Measurements from ENCODE around the gene ZNHIT2.

ZNHIT2 gene

GRCh38 chr11:65117206-65118096 lies at the start of gene ZNHIT2:
TSS of gene ZNHIT2 (minus strand) at chr11:65117701. CDS start at chr11:65117653, 48 bp downstream.
- Histone ChIP-seq H3K27ac (peak within 1 kb of the TSS; percentile 52 to 89), H3K4me3 (peak within 1 kb of the TSS; percentile 88)
- peak; percentile 87 for TF ChIP-seq CTCF (IDR thresholded peaks at IDR 0.05)
- DNase-seq (ENCODE audit: low spot score): peak; percentile 99

- TF ChIP-seq CTCF (IDR thresholded peaks at IDR 0.05): no peak
Observed at GRCh38 chr11:65166893-65167292, 49.4 kb upstream of the ZNHIT2 start.

GRCh38 chr11:65165410-65166317 lies 48.2 kb upstream of the ZNHIT2 start:
- TF ChIP-seq CTCF (IDR thresholded peaks at IDR 0.05): no peak
- peak overlapping the region; percentile 1 for H3K4me3 ChIP-seq
- no peak overlapping the region for H3K27ac ChIP-seq
- no peak for DNase-seq (ENCODE audit: low spot score)

More at GRCh38 chr11:65166893-65167292, 49.4 kb upstream of the ZNHIT2 start:
- DNase-seq (ENCODE audit: low spot score): no peak
- no peak overlapping the region for H3K27ac ChIP-seq
- H3K4me3 ChIP-seq: no peak overlapping the region

GRCh38 chr11:65163684-65164083 lies 46.2 kb upstream of the ZNHIT2 start:
- TF ChIP-seq CTCF (IDR thresholded peaks at IDR 0.05): no peak
- H3K4me3 ChIP-seq: no peak overlapping the region
- no peak overlapping the region for H3K27ac ChIP-seq
- no peak for DNase-seq (ENCODE audit: low spot score)

DNA sequence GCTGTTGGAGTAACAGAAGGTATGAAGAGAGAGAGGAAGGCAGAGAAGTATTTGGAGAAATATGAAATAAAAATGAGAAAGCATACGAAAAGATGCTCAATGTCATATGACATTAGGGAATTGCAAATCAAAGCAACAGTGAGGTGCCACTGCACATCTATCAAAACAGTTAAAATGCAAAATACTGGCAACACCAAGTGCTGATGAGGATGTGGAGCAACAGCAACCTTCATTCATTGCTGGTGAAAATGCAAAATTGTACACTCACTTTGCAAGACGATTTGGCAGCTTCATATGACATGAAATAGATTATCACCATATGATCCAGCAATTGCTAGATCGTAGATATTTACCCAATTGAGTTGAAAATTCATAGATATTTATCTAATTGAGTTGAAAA lies 43.1 kb upstream of the ZNHIT2 start:
- DNase-seq (ENCODE audit: low spot score): no peak
- no peak overlapping the region for H3K27ac ChIP-seq
- H3K4me3 ChIP-seq: no peak overlapping the region
- TF ChIP-seq CTCF (IDR thresholded peaks at IDR 0.05): no peak

DNA sequence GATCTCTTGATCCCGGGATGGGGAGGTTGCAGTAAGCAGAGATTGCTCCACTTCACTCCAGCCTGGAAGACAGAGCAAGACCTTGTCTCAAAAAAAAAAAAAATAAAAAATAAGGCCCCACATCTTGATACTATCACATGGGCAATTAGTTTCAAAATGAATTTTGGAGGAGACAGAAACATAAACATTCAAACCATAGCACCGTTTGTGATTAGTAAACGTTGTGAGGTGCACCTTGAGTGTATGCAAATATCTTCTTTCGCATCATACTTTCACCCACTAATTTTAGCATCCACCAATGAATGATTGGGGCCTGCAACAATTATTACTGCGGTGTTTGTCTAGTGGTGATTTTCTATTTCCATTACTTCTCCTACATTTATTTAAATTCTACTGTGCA lies 41.5 kb upstream of the ZNHIT2 start:
- Histone ChIP-seq H3K27ac (no peak overlapping the region), H3K4me3 (no peak overlapping the region)
- no peak for TF ChIP-seq CTCF (IDR thresholded peaks at IDR 0.05)
- no peak for DNase-seq (ENCODE audit: low spot score)

All from coronary artery (tissue), 2 donors.